Suprapubic skin (tissue), 3 donors: ENCODE data around the gene RPTN.

Experiments used
- EP300 ChIP-seq: sonication (generic); formaldehyde crosslinking; IDR thresholded peaks from one replicate; pipeline ENCODE4 v1.6.1; 2017; ENCODE audit warnings: antibody characterized with exemption
- TF ChIP-seq, protein P1 (sequence below), 2 donors: fragments of 200-600 bp in 1 of 2; fragments of 450-650 bp in 1 of 2; sonication (generic) in 1 of 2; IDR thresholded peaks; one replicate each; pipeline ENCODE4 v1.5.1; 2016 to 2019; ENCODE audit warnings: antibody characterized with exemption in 2 of 2, mild to moderate bottlenecking in 1 of 2, moderate library complexity in 1 of 2

DNA sequence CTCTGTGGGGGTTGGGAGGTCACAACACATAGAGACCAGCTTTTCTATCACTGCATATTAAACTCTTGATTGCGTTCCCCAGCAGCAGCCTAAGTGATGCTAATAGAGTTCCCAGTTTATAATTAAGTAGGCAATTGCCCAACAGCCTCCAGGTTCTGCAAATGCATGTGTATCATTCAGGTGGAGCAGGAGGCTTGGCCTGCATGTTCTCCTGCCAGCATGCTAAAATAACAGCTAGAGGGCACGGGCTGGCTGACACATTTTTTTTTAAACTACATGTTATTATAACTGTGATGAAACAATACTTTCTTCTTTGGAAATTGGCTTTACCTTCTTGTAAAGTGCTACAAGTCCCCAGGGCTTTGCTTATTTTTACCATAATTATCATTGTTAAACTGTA, 54.2 kb downstream of the RPTN start:
- TF ChIP-seq, protein P1, sequence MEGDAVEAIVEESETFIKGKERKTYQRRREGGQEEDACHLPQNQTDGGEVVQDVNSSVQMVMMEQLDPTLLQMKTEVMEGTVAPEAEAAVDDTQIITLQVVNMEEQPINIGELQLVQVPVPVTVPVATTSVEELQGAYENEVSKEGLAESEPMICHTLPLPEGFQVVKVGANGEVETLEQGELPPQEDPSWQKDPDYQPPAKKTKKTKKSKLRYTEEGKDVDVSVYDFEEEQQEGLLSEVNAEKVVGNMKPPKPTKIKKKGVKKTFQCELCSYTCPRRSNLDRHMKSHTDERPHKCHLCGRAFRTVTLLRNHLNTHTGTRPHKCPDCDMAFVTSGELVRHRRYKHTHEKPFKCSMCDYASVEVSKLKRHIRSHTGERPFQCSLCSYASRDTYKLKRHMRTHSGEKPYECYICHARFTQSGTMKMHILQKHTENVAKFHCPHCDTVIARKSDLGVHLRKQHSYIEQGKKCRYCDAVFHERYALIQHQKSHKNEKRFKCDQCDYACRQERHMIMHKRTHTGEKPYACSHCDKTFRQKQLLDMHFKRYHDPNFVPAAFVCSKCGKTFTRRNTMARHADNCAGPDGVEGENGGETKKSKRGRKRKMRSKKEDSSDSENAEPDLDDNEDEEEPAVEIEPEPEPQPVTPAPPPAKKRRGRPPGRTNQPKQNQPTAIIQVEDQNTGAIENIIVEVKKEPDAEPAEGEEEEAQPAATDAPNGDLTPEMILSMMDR (IDR thresholded peaks at IDR 0.05) = no peak
- TF ChIP-seq EP300 = no peak
